GM21529 (cell line): Measurements from ENCODE around the gene SELENOV.
"Not testable (repeated sequence)": the region's sequence is repeated elsewhere in the genome, so short reads cannot be mapped to it uniquely, and the experiment has no call there.

Source experiments
- ATAC-seq: cut with Tn5 transposase; IDR thresholded peaks from one replicate; pipeline ENCODE4 v1.9.1; 2021; ENCODE audit not compliant: unreplicated experiment

The SELENOV gene

GRCh38 chr19:39514840-39515550 lies at the start of gene SELENOV:
TSS of gene SELENOV (plus strand) at chr19:39515139. CDS start at chr19:39515213, 74 bp downstream.
- no peak for ATAC-seq

GRCh38 chr19:39465956-39466747 lies 48.8 kb upstream of the SELENOV start:
- no peak for ATAC-seq

GRCh38 chr19:39467941-39468340 lies 47.0 kb upstream of the SELENOV start:
- no peak for ATAC-seq

- ATAC-seq = no peak
These were observed 45.9 kb upstream of the SELENOV start for GRCh38 chr19:39469036-39469435.

- no peak for ATAC-seq
These were observed 45.4 kb upstream of the SELENOV start for GRCh38 chr19:39469567-39469966.

- ATAC-seq = no peak
These were observed 44.1 kb upstream of the SELENOV start for GRCh38 chr19:39470724-39471339.

- no peak for ATAC-seq
These were observed 43.0 kb upstream of the SELENOV start for GRCh38 chr19:39471756-39472536.

GRCh38 chr19:39472746-39473442 lies 42.0 kb upstream of the SELENOV start:
- no peak for ATAC-seq

- no peak for ATAC-seq
These were observed 41.4 kb upstream of the SELENOV start for GRCh38 chr19:39473443-39473960.

GRCh38 chr19:39474139-39474620 lies 40.8 kb upstream of the SELENOV start:
- no peak for ATAC-seq

GRCh38 chr19:39475748-39476147 lies 39.2 kb upstream of the SELENOV start:
- ATAC-seq = no peak

- not testable (repeated sequence) for ATAC-seq
These were observed 35.6 kb upstream of the SELENOV start for GRCh38 chr19:39479319-39479801.

GRCh38 chr19:39479916-39480315 lies 35.0 kb upstream of the SELENOV start:
- no peak for ATAC-seq

GRCh38 chr19:39480337-39481228 lies 34.4 kb upstream of the SELENOV start, which contains the start of gene TIMM50:
TSS of gene TIMM50 (plus strand) at chr19:39480838. CDS start at chr19:39480854, 16 bp downstream.
- ATAC-seq = peak; percentile 85

GRCh38 chr19:39481229-39481545 lies 33.8 kb upstream of the SELENOV start:
- peak; percentile 20 for ATAC-seq

GRCh38 chr19:39481676-39482075 lies 33.3 kb upstream of the SELENOV start:
- no peak for ATAC-seq

GRCh38 chr19:39483141-39483540 lies 31.8 kb upstream of the SELENOV start:
- ATAC-seq = no peak

GRCh38 chr19:39489756-39490155 lies 25.2 kb upstream of the SELENOV start:
- no peak for ATAC-seq

GRCh38 chr19:39492225-39492624 lies 22.7 kb upstream of the SELENOV start:
- ATAC-seq = no peak
